Measurements from ENCODE around the gene PLCH1.
A peak's percentile ranks its signal among the peaks of the same experiment; 100 is the strongest.

Gene PLCH1

DNA sequence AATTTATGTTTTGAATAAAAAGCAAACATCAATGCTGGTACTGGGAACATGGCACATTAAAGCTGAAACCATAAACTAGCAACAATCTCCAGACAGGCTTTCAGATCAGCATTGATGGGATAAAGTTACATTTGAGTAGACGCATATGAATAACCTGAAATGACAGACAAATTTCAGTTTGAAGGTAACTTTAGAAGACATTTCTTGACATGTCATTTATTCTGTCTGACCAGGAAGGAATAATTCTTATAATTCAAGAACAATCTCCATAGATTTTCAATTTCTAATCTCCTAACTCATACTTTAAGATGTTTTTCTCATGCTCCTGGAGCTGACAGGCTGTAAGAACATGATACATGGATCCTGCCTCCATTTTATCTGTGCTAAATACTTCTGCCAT is 69.8 kb downstream of the PLCH1 start:
- no peaks in the 10 kb centered on the region for H3K36me3 ChIP-seq (ENCODE audit: control insufficient read depth, insufficient read depth, low read length)
- H3K56ac ChIP-seq (ENCODE audit: low read length) = no peak overlapping the region
- H3K27me3 ChIP-seq (ENCODE audit: insufficient read depth, low read length, poor library complexity) = no peaks in the 10 kb centered on the region
- H3K4ac ChIP-seq (ENCODE audit: low read depth, low read length) = no peak overlapping the region
- no peaks in the 10 kb centered on the region for H3K4me1 ChIP-seq (ENCODE audit: control insufficient read depth, low read depth, low read length)
- H4K8ac ChIP-seq (ENCODE audit: low read depth, low read length) = no peak overlapping the region
- no peak overlapping the region for H3K4me3 ChIP-seq (ENCODE audit: low read length)
- DNase-seq = no peak
- H3K18ac ChIP-seq (ENCODE audit: low read length) = no peak overlapping the region
- no peaks in the 10 kb centered on the region for H3K79me1 ChIP-seq (ENCODE audit: low read length)
- H2BK5ac ChIP-seq (ENCODE audit: low read length) = no peak overlapping the region
- H4K5ac ChIP-seq (ENCODE audit: low read length) = no peak overlapping the region
- H3K27ac ChIP-seq (ENCODE audit: low read depth, low read length) = no peak overlapping the region
- no peak overlapping the region for H3K23ac ChIP-seq (ENCODE audit: low read length)
- H2BK120ac ChIP-seq (ENCODE audit: low read depth, low read length) = no peak overlapping the region
- no peak overlapping the region for H2BK15ac ChIP-seq (replicated peaks; ENCODE audit: low read depth)
- WGBS (ENCODE audit: extremely low coverage, insufficient coverage, low lambda C conversion rate) = no CpG with 5 or more reads among the region's 1 CpG
- no peaks in the 10 kb centered on the region for H3K79me2 ChIP-seq (ENCODE audit: control insufficient read depth, insufficient read depth, low read length)
- no peak overlapping the region for H3K4me2 ChIP-seq (ENCODE audit: low read length)
- H3K9ac ChIP-seq (ENCODE audit: low read length) = no peak overlapping the region
- H2AK5ac ChIP-seq (ENCODE audit: low read length) = no peak overlapping the region

DNA sequence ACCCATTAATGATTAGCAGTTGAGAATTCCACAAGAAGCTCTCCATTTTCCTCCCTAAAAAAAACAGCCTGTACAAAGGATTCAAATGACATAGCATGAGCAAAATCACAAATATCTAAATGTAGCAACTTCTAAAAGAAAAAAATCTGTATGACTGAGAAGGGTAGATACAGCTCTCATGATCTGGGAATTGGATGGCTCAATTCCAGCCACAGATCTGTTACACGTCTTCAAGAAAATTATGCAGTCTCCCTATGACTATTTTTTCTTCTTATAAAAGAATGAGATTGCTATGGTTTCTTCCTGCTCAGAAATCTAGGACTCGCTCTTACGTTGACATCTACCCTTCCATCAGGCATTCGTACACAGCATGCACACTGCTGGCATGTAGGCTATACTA is 71.5 kb downstream of the PLCH1 start:
- Histone ChIP-seq H2BK5ac (ENCODE audit: low read length) (no peak overlapping the region), H4K8ac (ENCODE audit: low read depth, low read length) (no peak overlapping the region), H2BK120ac (ENCODE audit: low read depth, low read length) (no peak overlapping the region), H3K79me1 (ENCODE audit: low read length) (no peaks in the 10 kb centered on the region), H4K5ac (ENCODE audit: low read length) (no peak overlapping the region), H3K27ac (ENCODE audit: low read depth, low read length) (no peak overlapping the region), H2AK5ac (ENCODE audit: low read length) (no peak overlapping the region), H3K9ac (ENCODE audit: low read length) (no peak overlapping the region), H3K4ac (ENCODE audit: low read depth, low read length) (no peak overlapping the region), H3K4me2 (ENCODE audit: low read length) (no peak overlapping the region), H3K79me2 (ENCODE audit: control insufficient read depth, insufficient read depth, low read length) (no peaks in the 10 kb centered on the region), H3K27me3 (ENCODE audit: insufficient read depth, low read length, poor library complexity) (no peaks in the 10 kb centered on the region), H3K23ac (ENCODE audit: low read length) (no peak overlapping the region), H3K18ac (ENCODE audit: low read length) (no peak overlapping the region), H3K4me1 (ENCODE audit: control insufficient read depth, low read depth, low read length) (no peaks in the 10 kb centered on the region), H3K4me3 (ENCODE audit: low read length) (no peak overlapping the region), H3K36me3 (ENCODE audit: control insufficient read depth, insufficient read depth, low read length) (no peaks in the 10 kb centered on the region), H2BK15ac (replicated peaks; ENCODE audit: low read depth) (no peak overlapping the region), H3K56ac (ENCODE audit: low read length) (no peak overlapping the region)
- DNase-seq = no peak
- WGBS (ENCODE audit: extremely low coverage, insufficient coverage, low lambda C conversion rate) = no CpG with 5 or more reads among the region's 4 CpGs

DNA sequence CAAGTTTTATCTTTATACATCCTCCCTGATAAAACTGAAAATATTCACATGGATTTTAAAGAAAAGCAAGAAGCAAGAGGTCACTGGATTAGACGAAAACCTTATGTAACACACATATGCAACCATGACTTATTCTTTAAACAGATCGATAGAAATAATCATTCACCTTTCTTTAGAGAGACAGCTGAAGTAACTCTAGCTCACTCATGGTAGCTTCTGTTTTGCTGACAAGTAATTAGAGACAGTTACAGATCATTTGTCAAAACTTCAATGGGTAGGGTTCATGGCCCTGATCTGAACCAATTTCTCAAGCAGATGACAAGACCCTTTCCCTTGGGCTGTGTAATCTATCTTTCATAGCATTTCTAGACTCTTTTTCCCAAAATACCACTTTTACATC is 74.5 kb downstream of the PLCH1 start:
- no peak overlapping the region for H3K56ac ChIP-seq (ENCODE audit: low read length)
- no peak overlapping the region for H2AK5ac ChIP-seq (ENCODE audit: low read length)
- WGBS (ENCODE audit: extremely low coverage, insufficient coverage, low lambda C conversion rate) = no CpG with 5 or more reads among the region's 2 CpGs
- H3K4me1 ChIP-seq (ENCODE audit: control insufficient read depth, low read depth, low read length) = no peaks in the 10 kb centered on the region
- no peak overlapping the region for H3K9ac ChIP-seq (ENCODE audit: low read length)
- no peak overlapping the region for H3K4ac ChIP-seq (ENCODE audit: low read depth, low read length)
- H2BK5ac ChIP-seq (ENCODE audit: low read length) = no peak overlapping the region
- no peak overlapping the region for H3K27ac ChIP-seq (ENCODE audit: low read depth, low read length)
- H3K23ac ChIP-seq (ENCODE audit: low read length) = no peak overlapping the region
- no peaks in the 10 kb centered on the region for H3K27me3 ChIP-seq (ENCODE audit: insufficient read depth, low read length, poor library complexity)
- no peak overlapping the region for H3K18ac ChIP-seq (ENCODE audit: low read length)
- no peak for DNase-seq
- H4K5ac ChIP-seq (ENCODE audit: low read length) = no peak overlapping the region
- no peaks in the 10 kb centered on the region for H3K79me2 ChIP-seq (ENCODE audit: control insufficient read depth, insufficient read depth, low read length)
- no peaks in the 10 kb centered on the region for H3K79me1 ChIP-seq (ENCODE audit: low read length)
- no peak overlapping the region for H3K4me3 ChIP-seq (ENCODE audit: low read length)
- H4K8ac ChIP-seq (ENCODE audit: low read depth, low read length) = peak overlapping the region; percentile 39
- H2BK120ac ChIP-seq (ENCODE audit: low read depth, low read length) = no peak overlapping the region
- H3K4me2 ChIP-seq (ENCODE audit: low read length) = no peak overlapping the region
- H2BK15ac ChIP-seq (replicated peaks; ENCODE audit: low read depth) = no peak overlapping the region
- H3K36me3 ChIP-seq (ENCODE audit: control insufficient read depth, insufficient read depth, low read length) = no peaks in the 10 kb centered on the region

DNA sequence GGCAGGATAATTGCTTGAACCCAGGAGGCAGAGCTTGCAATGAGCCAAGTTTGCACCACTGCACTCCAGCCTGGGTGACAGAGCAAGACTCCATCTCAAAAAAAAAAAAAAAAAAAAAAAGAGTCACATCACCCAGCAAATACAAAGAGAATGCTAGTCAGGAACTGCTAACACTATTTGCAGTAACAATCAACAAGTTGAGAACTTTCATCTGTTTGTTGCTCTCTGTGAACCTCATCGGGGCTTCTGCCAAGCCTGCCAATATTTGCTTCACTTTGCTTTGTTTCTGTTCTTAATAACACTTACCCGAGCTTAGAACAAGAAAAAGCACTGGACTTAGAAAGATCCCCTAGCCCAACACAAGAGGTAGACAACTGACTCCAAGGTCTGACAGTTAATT is 76.9 kb downstream of the PLCH1 start:
- Histone ChIP-seq H2BK15ac (replicated peaks; ENCODE audit: low read depth) (no peak overlapping the region), H3K79me1 (ENCODE audit: low read length) (no peaks in the 10 kb centered on the region), H2AK5ac (ENCODE audit: low read length) (no peak overlapping the region), H4K8ac (ENCODE audit: low read depth, low read length) (no peak overlapping the region), H3K36me3 (ENCODE audit: control insufficient read depth, insufficient read depth, low read length) (no peaks in the 10 kb centered on the region), H3K4me2 (ENCODE audit: low read length) (no peak overlapping the region), H2BK120ac (ENCODE audit: low read depth, low read length) (no peak overlapping the region), H3K4me1 (ENCODE audit: control insufficient read depth, low read depth, low read length) (no peaks in the 10 kb centered on the region), H3K18ac (ENCODE audit: low read length) (no peak overlapping the region), H3K4ac (ENCODE audit: low read depth, low read length) (no peak overlapping the region), H2BK5ac (ENCODE audit: low read length) (no peak overlapping the region), H3K27me3 (ENCODE audit: insufficient read depth, low read length, poor library complexity) (no peaks in the 10 kb centered on the region), H3K9ac (ENCODE audit: low read length) (no peak overlapping the region), H3K23ac (ENCODE audit: low read length) (no peak overlapping the region), H3K79me2 (ENCODE audit: control insufficient read depth, insufficient read depth, low read length) (no peaks in the 10 kb centered on the region), H3K4me3 (ENCODE audit: low read length) (no peak overlapping the region), H4K5ac (ENCODE audit: low read length) (no peak overlapping the region), H3K56ac (ENCODE audit: low read length) (no peak overlapping the region), H3K27ac (ENCODE audit: low read depth, low read length) (no peak overlapping the region)
- no CpG with 5 or more reads among the region's 2 CpGs for WGBS (ENCODE audit: extremely low coverage, insufficient coverage, low lambda C conversion rate)
- DNase-seq = no peak

DNA sequence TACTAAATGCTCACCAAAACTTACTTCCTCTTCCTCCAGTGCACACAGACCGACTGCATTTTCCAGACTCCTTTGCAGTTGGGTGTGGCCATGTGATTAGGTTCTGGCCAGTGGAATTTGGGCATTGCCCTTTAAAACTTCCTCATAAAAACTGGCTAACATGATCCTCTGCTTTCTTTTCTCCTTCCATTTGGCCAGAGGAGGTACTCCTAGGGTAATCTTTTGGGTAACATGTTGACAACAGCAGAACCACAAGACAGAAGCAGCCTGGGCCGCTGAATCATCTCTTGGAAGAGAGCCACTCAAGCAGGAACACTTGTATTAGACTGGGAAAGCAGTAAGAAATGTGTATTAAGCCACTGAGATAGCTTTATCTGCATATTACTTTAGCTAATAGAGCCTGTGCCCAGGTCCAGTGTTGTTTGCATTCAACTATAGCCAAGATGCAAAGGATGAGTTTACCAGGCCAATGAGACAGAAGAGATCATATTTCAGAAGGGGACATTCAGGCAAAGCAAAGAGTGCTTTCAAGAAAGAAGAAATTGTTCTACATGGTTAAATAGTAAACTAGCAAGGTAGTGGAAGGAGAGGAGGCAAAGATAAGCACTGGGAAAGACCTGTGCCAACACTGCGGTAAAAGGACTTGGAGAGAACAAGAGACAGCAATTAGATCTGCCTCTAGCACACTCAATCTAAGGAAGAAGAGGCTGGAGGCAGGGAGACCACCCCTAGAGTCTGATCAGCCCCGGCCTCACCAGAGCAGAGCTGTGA is 79.8 kb downstream of the PLCH1 start:
- Histone ChIP-seq H3K18ac (ENCODE audit: low read length) (no peak overlapping the region), H3K23ac (ENCODE audit: low read length) (no peak overlapping the region), H3K4me3 (ENCODE audit: low read length) (no peak overlapping the region), H3K4ac (ENCODE audit: low read depth, low read length) (no peak overlapping the region), H2AK5ac (ENCODE audit: low read length) (no peak overlapping the region), H3K79me1 (ENCODE audit: low read length) (no peaks in the 10 kb centered on the region), H3K79me2 (ENCODE audit: control insufficient read depth, insufficient read depth, low read length) (no peaks in the 10 kb centered on the region), H2BK120ac (ENCODE audit: low read depth, low read length) (no peak overlapping the region), H2BK15ac (replicated peaks; ENCODE audit: low read depth) (no peak overlapping the region), H3K4me1 (ENCODE audit: control insufficient read depth, low read depth, low read length) (peaks cover 3% of the 10 kb centered on the region), H3K4me2 (ENCODE audit: low read length) (no peak overlapping the region), H3K56ac (ENCODE audit: low read length) (no peak overlapping the region), H4K8ac (ENCODE audit: low read depth, low read length) (no peak overlapping the region), H3K27ac (ENCODE audit: low read depth, low read length) (no peak overlapping the region), H3K36me3 (ENCODE audit: control insufficient read depth, insufficient read depth, low read length) (no peaks in the 10 kb centered on the region), H3K9ac (ENCODE audit: low read length) (no peak overlapping the region), H3K27me3 (ENCODE audit: insufficient read depth, low read length, poor library complexity) (no peaks in the 10 kb centered on the region), H2BK5ac (ENCODE audit: low read length) (no peak overlapping the region), H4K5ac (ENCODE audit: low read length) (no peak overlapping the region)
- no CpG with 5 or more reads among the region's 4 CpGs for WGBS (ENCODE audit: extremely low coverage, insufficient coverage, low lambda C conversion rate)
- DNase-seq = no peak
